CD4-positive, alpha-beta T cell treated with Interleukin-15 for 4 hours (primary cell): ENCODE measurements around the gene PLXNA3.

Experiments used
- DNase-seq: peaks from one replicate; pipeline ENCODE4 v3.0.0-alpha.2; 2020; ENCODE audit warnings: low spot score

The PLXNA3 gene

DNA sequence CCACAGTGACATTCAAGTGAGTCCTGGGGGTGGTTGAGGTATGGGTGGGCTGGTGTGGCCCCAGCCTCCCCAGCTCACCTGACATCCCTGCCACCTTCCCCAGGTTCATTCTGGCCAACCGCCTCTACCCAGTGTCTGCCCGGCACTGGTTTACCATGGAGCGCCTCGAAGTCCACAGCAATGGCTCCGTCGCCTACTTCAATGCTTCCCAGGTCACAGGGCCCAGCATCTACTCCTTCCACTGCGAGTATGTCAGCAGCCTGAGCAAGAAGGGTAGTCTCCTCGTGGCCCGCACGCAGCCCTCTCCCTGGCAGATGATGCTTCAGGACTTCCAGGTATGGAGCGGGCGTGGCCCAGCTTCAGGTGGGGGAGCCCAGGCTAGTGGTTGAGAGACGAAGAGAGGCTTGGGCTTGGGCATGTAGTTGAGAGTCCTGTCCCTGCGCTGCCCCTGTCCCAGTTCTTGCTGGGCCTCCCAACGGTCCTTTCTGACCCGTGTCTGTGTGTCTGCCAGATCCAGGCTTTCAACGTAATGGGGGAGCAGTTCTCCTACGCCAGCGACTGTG, 22.8 kb upstream of the PLXNA3 start:
- no peak for DNase-seq

DNA sequence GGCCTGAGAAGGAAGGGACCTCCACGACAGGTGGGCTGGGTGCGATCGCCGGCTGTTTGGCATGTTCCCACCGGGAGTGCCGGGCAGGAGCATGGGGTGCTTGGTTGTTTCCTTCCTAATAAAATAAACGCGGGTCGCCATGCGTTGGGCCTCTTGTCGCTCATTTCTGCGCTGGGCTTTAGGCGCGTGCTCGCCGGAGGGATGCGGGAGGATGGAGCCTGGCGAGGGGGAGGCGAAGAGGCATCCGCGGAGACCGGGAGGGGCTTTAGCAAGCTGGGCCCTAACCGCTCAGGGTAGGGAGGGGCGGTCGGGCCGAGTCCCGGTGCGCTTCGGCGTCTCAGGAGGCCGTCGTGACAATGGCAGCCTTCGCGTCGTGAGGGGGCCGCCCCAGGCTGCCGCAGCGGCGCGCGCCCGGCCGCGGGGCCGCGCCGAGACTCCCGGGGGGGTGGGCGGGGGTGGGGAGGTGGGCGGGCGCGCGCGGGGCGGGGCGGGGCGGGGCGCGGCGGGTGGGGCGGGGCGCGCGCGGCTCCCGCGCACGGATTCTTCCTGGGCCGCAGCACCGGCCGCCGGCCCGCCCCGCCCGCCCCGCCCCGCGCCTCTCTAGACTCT, 21.6 kb upstream of the PLXNA3 start:
- peak; percentile 50 for DNase-seq

DNA sequence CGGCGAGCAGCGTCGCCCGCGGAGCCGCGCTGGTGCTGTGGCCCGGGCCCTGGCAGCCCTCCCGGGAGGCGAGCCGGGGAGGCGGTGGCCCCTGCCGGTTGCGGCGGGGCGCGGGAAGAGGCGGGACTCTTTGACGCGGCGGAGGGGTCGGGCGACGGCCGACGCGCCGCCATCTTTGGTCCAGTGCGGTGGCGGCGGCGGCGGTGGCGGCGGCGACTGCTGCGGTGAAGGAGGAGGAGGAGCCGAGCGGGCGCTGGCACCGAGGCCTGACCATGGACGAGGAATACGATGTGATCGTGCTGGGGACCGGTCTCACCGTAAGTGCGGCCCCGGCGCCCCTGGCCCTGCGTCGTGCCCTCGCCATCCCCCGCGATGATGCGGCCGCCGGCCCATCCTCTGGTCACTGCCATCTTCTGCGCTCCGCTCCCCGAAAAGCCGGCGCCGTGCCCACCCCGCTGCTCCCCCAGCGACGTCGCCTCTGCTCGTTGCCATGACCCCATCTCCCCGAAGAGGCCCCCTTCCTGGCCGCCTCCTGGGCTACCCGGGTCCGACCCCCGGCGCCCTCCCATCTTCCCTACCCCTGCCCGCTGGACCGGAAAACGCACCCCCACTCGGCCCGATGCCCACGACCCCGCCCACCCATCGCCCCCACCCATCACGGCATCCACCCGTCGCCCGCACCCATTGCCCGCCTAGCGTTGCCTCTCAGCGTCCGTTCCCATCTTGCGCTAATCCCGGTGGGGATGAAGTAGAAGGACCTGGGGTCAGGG, 20.9 kb upstream of the PLXNA3 start, which contains the start of gene GDI1:
TSS of gene GDI1 (plus strand) at position 172 of the 770 bp plus-strand sequence. CDS start at position 273, 101 bp downstream.
- peak; percentile 55 for DNase-seq

DNA sequence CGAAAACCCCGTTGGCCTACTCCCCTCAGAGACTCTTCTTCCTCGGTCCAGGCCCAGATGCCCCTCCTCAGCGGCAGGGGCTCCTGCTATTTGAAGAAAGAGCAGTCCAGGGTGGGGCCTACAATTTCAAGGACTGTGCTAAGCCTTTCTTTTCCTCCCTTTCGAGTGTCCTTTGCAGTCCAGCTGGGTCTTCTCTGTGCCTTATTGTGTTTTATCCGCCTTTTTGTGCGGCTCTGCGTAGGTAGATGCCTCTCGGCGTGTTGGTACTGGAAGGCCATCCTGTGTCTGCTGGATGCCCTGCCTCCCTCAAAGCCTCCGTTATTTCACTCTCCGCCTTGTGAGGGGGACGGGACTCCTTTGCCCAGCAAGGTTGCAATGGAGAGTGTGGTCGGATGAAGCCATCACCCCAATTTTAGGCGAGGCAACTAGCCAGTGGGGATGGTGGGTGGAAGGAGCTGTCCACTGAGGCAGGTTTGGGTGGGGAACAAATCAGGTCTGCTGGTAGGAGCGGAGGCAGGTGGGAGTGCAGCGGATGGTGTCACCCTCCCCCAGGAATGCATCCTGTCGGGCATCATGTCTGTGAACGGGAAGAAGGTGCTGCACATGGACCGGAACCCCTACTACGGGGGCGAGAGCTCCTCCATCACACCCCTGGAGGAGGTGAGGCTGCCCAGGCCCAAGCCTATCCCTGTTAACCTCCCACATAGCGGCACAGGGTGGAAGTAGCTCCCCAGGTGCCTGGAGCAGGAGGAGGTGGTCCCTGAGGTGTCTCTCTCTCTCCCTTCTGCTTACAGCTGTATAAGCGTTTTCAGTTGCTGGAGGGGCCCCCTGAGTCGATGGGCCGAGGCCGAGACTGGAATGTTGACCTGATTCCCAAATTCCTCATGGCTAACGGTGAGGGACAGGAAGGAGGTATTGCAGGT, 19.8 kb upstream of the PLXNA3 start:
- no peak for DNase-seq

DNA sequence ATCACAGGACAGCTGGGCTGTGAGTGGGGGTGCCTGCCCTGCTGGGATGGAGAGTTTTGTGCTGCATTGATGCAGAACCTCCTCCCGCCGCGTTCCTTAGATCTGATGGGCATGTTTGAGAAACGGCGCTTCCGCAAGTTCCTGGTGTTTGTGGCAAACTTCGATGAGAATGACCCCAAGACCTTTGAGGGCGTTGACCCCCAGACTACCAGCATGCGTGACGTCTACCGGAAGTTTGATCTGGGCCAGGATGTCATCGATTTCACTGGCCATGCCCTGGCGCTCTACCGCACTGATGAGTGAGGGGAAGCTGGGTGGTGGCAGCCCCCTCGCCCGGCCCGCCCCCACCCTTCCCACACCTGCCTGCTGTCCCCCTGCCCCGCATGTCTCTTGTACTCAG, 18.2 kb upstream of the PLXNA3 start:
- no peak for DNase-seq

DNA sequence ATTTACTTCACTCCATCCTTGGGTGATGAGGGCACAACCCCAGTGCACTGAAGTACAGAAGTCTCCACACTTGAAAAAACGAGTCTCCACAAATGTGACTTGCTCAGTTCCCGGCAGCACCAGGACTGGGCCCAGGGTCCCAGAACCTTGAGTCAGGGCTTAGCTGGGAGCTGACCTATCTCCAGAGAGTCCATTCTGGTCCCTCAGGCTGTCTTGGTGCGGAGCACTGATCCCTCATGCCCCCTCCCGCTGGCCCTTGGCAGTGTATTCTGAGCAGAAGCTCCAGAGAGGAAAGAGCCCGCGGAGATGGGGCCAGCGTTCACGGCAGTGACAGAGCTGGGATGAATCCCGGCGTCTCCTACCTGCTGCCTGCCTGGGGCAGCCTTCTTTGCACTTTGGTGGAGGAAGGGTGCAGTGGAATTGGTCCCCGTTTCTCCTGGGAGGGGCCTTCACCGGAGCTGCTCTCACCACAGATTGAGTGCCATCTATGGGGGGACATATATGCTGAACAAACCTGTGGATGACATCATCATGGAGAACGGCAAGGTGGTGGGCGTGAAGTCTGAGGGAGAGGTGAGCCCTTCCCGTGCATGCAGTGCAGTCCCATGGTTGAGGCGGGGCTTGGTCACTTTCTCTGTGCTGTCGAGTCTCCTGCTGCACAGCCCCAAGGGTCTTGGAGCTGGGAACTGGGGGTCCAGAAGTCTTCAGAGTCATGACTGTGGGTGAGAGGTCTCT, 17.3 kb upstream of the PLXNA3 start:
- DNase-seq = no peak

DNA sequence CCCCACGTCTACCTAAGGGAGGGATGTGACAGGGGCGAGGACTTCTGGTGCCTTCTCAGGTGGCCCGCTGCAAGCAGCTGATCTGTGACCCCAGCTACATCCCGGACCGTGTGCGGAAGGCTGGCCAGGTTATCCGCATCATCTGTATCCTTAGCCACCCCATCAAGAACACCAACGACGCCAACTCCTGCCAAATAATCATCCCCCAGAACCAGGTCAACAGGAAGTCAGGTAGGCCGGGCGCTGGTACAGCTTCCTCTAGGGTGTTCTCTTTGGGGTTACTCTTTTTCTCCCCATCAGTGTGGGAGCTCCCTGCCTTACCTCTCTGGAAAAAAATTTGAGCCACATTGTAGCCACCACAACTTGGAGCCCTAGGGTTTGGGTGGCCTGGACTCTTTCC, 16.5 kb upstream of the PLXNA3 start:
- no peak for DNase-seq

DNA sequence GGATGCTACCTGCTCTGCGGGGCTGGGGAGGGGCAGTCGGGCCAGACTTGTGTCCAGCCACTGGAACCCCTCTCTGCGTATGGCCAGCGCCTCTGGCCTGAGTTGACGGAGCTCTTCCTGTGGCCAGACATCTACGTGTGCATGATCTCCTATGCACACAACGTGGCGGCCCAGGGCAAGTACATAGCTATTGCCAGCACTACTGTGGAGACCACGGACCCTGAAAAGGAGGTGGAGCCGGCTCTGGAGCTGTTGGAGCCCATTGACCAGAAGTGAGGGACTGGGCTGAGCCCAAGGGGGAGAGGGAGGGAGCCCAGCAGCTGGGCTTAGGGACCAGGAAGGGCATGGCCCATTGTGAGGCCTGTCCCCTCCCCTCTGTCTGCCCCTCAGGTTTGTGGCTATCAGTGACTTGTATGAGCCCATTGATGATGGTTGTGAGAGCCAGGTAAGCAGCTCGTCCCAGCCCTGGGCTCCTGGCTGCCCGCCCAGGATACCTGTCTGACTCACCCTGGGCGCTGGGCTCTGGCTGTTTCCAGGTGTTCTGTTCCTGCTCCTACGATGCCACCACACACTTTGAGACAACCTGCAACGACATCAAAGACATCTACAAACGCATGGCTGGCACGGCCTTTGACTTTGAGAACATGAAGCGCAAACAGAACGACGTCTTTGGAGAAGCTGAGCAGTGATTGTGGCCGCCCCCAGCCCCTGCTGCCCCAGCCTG, 15.9 kb upstream of the PLXNA3 start:
- DNase-seq = no peak

DNA sequence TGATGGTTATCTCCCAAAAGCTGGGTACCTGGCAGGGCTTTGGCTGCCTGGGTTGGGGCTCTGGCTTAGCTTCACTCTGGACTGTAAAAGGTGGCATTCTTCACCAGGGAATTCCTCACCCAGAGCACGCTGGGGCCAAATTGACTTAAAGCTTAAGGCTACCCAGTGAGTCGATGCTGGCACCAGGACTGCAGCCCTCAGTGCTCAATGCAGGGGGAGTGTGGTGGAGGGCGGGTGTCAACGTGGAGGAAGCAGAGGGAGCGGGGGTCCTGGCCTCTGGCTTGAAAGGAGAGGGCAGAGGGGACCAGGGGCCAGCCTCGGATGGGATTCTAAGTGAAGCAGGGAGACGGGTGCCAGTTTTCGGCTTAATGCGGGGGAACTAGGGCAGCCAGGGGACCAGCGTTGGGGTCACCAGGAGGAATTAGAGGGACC, 14.6 kb upstream of the PLXNA3 start:
- DNase-seq = no peak

DNA sequence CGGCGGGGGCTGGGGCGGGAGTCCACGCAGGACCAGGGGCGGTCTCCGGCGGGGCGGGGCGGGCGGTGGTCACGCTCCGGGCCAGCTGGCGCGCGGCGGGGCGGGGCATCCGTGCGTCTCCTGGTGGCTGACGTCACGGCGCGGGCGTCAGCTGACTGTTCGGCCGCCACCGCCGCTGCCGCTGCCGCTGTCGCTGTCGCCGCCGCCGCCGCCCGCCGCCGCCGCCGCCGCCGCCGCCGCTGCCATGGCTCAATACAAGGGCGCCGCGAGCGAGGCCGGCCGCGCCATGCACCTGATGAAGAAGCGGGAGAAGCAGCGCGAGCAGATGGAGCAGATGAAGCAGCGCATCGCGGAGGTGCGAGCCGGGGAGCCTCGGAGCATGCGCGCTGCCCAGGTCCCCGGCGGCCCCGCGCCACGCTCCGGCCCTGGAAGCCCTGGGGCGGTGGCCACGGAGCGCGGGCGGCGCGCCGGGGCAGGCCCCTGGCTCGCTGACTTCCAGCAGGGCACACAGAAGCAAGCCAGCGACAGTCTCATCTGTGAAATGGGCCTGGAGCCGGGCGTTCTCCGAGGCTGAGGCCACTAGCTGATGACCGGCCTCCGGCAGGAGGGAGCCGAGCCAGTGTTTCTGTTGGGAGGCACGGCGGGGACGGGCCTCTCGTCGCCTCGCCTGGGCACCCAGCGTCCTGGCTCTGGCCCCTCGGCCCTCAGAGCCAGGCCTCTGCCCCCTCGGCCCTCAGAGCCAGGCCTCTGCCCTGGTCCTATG, 13.9 kb upstream of the PLXNA3 start, which contains the start of gene FAM50A:
TSS of gene FAM50A (plus strand) at position 150 of the 763 bp plus-strand sequence. CDS start at position 245, 95 bp downstream.
- DNase-seq = peak; percentile 62

DNA sequence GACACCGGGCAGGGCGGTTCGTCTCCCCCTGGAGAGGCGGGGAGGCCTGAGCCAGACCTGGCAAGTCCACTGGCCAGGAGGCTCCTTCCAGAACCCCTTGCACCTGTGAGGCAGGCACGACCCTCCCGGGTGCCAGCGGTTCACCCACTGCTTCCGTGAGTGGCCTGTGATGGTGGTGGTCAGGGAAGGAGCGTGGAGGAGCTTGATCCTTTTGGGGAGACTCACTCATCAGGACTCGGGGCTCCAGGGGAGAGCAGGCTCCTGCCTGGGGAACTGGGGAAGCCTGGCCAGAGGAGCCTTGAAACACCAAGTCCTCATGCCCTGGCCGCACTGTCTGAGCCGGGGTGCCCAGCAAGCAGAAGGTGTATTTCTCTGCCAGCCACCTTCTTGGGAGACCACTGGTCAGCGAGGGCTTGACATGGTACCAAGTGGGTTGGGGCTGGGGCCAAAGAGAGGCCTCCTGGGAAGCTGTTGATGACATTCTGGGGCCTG, 13.3 kb upstream of the PLXNA3 start:
- DNase-seq = no peak

DNA sequence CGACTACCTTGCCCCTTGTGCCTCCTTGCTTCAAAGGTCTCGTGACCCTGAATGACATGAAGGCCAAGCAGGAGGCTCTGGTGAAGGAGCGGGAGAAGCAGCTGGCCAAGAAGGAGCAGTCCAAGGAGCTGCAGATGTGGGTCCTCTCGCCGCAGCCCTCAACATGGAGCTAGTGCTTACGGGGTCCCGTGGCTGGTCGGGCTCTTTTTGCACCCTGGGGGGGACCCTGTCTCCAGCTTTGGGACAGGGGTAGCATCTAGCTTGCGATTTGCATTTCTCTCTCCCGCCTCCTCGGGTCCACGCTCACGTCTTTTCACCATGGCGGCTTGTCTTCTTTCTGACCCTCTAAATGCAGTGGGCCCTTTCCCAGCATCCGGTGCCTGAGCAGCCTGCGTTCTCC, 12.3 kb upstream of the PLXNA3 start:
- no peak for DNase-seq

DNA sequence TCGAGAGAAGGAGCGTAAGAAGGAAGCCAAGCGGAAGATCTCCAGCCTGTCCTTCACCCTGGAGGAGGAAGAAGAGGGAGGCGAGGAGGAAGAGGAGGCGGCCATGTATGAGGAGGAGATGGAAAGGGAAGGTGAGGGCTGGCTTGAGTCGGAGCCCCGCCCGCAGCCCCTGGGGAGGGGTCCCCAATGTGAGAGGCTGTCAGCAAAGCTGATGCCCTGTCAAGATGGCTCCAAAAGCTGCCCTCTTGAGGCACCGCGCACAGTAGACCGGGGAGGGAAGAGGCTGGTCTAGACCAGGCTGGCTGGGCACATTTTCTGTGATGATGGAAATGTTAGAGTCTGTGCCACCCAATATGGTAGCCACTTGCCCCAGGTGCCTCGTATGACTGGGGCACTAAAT, 11.7 kb upstream of the PLXNA3 start:
- DNase-seq = no peak

DNA sequence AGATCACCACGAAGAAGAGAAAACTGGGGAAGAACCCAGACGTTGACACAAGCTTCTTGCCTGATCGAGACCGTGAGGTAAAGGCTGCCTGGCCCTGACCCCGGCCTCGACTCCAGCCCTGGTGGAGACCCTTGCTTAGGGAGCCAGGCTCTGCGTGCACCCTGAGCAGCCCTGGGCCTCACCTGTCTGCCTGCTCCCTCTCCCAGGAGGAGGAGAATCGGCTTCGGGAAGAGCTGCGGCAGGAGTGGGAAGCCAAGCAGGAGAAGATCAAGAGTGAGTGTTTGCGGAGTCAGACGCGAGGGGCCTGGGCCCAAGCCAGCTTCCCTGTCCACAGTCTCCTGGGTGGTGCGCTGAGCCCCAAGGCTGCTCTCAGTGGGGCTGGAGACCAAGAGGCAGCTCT, 9.6 kb upstream of the PLXNA3 start:
- DNase-seq = no peak

DNA sequence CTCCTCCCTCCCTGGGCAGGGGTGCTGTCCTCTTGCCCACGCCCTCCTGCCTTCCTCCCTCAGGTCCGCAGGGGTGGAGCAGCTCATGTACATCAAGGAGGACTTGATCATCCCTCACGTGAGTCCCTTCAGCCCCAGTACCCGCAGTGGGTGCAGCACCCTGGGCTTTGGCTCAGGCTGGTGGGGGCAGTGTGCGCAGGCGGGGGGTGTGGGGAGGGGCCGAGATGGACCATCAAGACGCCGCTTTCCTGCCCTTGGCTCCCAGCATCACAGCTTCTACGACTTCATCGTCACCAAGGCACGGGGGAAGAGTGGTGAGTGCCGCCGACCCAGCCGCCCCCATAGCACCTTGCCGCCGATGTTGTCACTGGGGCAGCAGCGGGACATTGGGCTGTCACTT, 8.5 kb upstream of the PLXNA3 start:
- no peak for DNase-seq

DNA sequence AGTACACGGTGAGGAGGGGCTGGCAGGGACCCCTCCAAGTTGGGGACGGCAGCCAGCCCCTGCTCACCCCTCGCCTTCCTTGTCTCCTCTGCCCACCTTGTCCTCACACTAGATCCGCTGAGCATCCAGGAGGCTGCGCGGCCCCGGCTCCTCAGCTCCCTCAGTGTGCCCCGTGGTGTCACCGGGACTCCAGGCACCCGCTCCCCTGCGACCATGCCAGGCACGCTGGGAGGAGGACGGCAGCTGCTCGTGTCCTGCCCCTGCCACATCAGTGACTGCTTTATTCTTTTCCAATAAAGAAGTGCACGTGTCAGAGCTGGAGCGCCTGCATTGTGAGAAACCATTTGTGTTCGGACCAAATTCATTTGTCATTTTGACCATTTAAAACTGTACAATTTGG, 7.8 kb upstream of the PLXNA3 start:
- no peak for DNase-seq

DNA sequence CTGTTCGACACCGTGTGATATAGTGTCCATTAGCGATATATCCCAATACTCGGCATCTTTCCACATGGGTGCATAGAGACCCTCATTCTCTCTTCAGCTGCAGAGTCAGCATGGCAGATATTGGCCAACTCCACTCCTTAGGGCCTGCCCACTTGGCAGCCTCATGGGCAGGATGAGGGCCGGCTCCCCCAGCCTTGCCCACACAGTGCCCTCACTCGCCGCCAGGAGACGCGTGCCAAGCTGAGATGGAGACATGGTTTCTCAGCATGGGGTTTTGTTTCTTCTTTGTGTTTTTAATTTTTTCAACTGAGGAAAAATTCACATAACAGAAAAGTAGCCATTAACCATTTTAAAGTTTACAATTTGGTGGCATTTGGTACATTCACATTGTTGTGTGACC, 5.3 kb upstream of the PLXNA3 start:
- no peak for DNase-seq

DNA sequence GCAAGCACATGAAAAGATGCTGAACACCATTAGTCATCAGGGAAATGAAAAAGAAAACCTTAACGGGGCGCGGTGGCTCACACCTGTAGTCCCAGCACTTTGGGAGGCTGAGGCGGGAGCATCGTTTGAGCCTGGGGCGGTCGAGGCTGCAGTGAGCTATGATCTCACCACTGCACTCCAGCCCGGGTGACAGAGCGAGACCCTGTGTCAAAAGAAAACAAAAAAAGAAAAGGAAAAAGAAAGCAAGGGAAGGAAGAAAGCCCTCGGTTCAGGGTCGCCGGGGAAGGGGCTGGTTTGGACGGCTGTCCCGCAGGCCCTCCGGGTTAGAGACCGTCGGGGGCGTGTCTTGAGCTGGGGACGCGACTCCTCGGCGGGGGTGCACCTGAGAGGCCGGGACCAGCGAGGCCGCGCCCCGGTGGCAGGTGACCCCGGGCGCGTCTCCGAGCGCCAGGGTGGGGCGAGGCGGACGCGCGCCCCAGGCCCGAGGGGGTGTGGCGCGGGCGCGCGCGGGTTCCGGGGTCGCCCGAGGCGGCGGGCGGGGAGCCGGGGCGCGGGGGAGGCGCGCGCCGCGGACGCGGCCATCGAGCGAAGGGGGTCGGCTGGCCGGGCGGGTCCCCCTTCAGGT, 478 bp upstream of the PLXNA3 start:
- peak; percentile 60 for DNase-seq
